HG03571 (cell line): ENCODE results near the gene PTGR1.

ENCODE experiments used
- ATAC-seq: cut with Tn5 transposase; IDR thresholded peaks from one replicate; pipeline ENCODE4 v1.9.1; 2021; ENCODE audit not compliant: unreplicated experiment

PTGR1 gene

GRCh38 chr9:111542497-111543254, 56.8 kb downstream of the PTGR1 start:
- no peak for ATAC-seq

- ATAC-seq: no peak
Observed at GRCh38 chr9:111533099-111533790, 66.2 kb downstream of the PTGR1 start.

DNA sequence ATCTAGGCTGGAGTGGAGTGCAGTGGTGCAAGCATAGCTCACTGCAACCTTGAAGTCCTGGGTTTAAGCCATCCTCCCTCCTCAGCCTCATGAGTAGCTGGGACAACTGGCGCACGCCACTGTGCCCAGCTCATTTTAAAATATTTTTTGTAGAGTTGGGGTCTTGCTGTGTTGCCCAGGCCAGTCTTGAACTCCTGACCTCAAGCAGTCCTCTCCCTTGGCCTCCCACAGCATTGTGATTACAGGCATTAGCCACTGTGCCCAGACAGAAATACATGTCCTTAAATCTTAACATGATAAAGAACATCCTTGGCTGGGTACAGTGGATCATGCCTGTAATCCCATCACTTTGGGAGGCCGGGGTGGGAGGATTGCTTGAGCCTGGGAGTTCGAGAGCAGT, 67.7 kb downstream of the PTGR1 start:
- ATAC-seq: no peak

DNA sequence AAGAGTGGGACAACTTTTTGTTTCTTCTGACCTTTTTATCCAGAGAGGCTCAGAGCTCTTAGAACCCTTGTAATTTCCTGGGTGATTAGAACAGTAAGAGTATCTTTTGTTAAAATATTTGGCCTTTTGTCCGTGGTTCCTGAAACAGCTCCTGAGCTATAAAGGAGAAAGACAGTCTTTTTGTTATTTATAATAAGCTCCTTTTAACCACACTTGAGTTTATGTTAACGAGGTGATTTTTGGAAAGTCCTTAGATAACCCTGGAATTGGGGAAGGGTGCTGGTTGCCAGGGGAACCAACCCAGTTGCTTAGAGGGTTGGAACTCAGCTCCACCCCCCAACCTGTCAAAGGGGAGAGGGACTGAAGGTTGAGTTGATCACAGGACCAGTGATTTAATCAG, 69.7 kb downstream of the PTGR1 start:
- no peak for ATAC-seq

DNA sequence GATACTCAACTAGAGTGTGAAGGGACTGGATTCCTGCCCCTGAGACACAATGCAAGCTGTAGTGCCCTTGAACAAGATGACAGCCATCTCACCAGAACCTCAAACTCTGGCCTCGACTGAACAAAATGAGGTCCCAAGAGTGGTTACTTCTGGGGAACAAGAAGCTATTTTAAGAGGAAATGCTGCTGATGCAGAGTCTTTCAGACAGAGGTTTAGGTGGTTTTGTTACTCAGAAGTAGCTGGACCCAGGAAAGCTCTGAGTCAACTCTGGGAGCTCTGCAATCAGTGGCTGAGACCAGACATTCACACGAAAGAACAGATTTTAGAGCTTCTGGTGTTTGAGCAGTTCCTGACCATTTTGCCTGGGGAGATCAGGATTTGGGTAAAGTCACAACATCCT, 72.1 kb downstream of the PTGR1 start:
- ATAC-seq: no peak

DNA sequence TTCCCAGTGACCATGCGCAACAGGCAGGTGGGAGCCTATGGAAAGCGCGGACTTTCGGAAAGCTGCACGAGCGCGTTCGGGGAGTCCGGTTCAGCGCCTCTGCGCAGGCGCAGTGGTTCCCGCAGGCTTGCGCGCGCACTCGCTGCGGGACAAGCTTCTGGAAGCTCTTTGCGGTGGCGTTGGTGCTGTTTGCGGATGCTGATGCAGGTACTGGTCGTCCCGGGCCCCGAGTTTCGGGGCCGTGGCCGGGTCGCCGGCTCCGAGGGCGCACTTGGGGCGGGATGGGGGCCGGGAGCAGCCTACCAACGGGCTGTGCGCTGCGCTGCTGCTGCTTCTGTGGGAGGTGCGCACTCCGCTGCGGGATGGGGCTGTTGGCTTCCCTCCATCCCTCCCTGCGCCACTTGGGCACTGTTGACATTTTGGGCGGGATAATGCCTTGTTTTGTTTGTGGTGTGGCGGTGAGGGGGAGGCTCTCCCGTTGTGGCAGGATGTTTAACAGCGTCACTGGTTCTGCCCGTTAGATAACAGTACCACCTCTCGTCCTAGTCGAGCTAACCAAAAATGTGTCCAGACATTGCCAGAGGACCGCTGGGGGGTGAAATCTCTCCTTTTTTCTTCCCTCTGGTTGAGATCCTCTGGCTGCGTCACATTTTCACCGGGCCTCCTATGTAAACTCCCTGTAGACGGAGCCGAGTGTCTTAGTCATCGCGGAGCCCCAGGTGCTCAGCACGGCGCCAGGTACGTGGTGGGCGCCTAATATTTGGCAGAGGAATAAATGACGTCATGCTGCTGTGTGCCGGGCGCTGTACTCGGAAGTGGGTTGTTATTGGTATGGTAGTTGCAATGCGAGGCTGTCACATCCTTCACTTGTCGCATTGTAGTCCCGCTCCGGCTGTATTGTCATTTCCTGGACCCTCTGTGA, 74.1 kb downstream of the PTGR1 start, which contains the start of gene ZNF483:
TSS of gene ZNF483 (plus strand) at position 124 of the 922 bp plus-strand sequence. CDS start 2,217 bp downstream, outside the sequence.
- ATAC-seq: no peak

GRCh38 chr9:111524731-111525055, 74.8 kb downstream of the PTGR1 start:
- ATAC-seq: no peak

GRCh38 chr9:111516061-111516465, 83.4 kb downstream of the PTGR1 start:
- no peak for ATAC-seq

- no peak for ATAC-seq
Observed at GRCh38 chr9:111514967-111515366, 84.5 kb downstream of the PTGR1 start.
